Naive B cell (primary cell): ENCODE measurements around the gene SLC25A47. TPM values are rescaled to one million over a fixed set of nuclear protein-coding genes. Genes with fewer than 3 reads are reported as not detected.
"Not testable (repeated sequence)": the region's sequence is repeated elsewhere in the genome, so short reads cannot be mapped to it uniquely, and the experiment has no call there.

Source experiments
- ATAC-seq, 2 donors: fragments of 150-1000 bp; cut with Tn5 transposase; 2 replicates each; pipeline ENCODE4 v1.10.0; 2021; ENCODE audit warnings: low read depth in 2 of 2, mild to moderate bottlenecking in 2 of 2, moderate library complexity in 2 of 2
- DNase-seq: peaks from one replicate; pipeline ENCODE4 v3.0.0; 2022
- H3K27ac Mint-ChIP-seq, 6 donors: one replicate each; pipeline ENCODE4 v1.8.0; 2020 to 2022; ENCODE audit warnings: mild to moderate bottlenecking in 6 of 6, mixed read lengths in 6 of 6, moderate library complexity in 5 of 6, inconsistent platforms in 2 of 6
- H3K27me3 Mint-ChIP-seq, 3 donors: one replicate each; pipeline ENCODE4 v1.8.0; 2021 to 2022; ENCODE audit warnings: mixed read lengths in 3 of 3, mild to moderate bottlenecking in 1 of 3
- H3K36me3 Mint-ChIP-seq, 2 donors: one replicate each; pipeline ENCODE4 v1.8.0; 2020 to 2022; ENCODE audit warnings: mixed read lengths in 2 of 2, inconsistent platforms in 1 of 2, mild to moderate bottlenecking in 1 of 2
- H3K4me1 Mint-ChIP-seq, 3 donors: one replicate each; pipeline ENCODE4 v1.8.0; 2020 to 2022; ENCODE audit warnings: mixed read lengths in 3 of 3, inconsistent platforms in 1 of 3, mild to moderate bottlenecking in 1 of 3, moderate library complexity in 1 of 3
- H3K4me3 Mint-ChIP-seq, 8 donors: one replicate each; pipeline ENCODE4 v1.8.0; 2020 to 2022; ENCODE audit warnings: mild to moderate bottlenecking in 8 of 8, mixed read lengths in 8 of 8, moderate library complexity in 8 of 8, inconsistent platforms in 2 of 8
- H3K9me3 Mint-ChIP-seq, 7 donors: one replicate each; pipeline ENCODE4 v1.8.0; 2020 to 2022; ENCODE audit warnings: mixed read lengths in 7 of 7, mild to moderate bottlenecking in 5 of 7, inconsistent platforms in 2 of 7, moderate library complexity in 1 of 7
- polyA plus RNA-seq, 6 donors: library from polyadenylated mRNA; unstranded; fragments of 300-500 nt; fragmentation: Illumina TruSeq; gene quantifications; one replicate each; pipeline ENCODE4 v1.2.3, GENCODE V29; 2021; ENCODE audit warnings: low read depth in 6 of 6

Gene SLC25A47
- polyA plus RNA-seq, 6 donors from 2014 or later, result not detected

DNA sequence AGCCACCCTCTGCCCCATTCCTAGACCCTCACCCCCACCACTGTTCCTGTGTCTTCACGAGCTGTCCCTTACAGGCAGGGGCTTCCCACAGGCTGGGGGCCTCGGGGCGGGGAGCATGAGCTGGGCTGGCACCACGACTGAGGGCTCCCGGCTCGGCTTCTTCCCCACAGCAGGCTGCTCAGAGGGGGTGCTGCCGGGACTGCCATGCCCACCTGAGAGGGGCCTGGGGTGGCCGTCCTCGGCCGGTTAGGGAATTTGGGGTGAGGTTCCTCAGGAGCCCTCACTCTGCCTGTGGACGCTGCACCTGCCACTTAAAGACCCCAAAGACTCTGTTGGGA lies 6.8 kb downstream of the SLC25A47 start:
- DNase-seq, result no peak
- Mint-ChIP-seq H3K4me1 (peaks cover 0 to 4% (median 0%) of the 10 kb centered on the region in 3 donors), H3K27ac (peak overlapping the region in 1 of 6 donors; percentile 28), H3K4me3 (no peak overlapping the region), H3K36me3 (no peaks in the 10 kb centered on the region), H3K9me3 (no peaks in the 10 kb centered on the region), H3K27me3 (no peaks in the 10 kb centered on the region)
- no peak for ATAC-seq

DNA sequence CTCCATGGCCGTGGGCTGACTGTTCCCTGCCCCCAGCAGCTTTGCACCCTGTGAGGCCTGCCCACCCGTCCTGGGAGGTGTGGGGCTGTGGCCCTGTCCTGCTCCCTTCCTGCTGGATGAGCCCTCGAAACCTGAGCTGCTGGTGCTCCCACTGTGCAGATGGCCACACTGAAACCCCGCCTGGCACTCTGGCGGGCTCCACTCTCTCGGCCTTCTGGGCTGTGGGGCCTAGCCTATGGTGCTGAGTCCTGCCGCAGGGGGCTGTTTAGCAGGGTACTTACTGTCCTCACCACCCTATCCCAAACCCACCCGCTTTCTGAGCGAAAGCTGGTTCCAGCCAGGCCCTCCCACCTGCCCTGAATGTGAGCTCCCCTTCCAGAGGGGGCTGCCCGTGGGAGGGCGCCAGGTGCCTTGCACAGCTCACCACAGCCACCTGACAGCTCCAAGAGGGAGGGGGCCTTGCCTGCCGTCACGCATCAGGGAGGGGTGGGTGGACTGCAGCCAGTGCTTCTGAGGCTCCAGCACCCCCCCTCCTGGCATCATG lies 7.3 kb downstream of the SLC25A47 start:
- Mint-ChIP-seq H3K36me3 (no peaks in the 10 kb centered on the region), H3K27ac (no peak overlapping the region), H3K9me3 (no peaks in the 10 kb centered on the region), H3K4me3 (no peak overlapping the region), H3K4me1 (peaks cover 0 to 4% (median 0%) of the 10 kb centered on the region in 3 donors), H3K27me3 (no peaks in the 10 kb centered on the region)
- no peak for DNase-seq
- no peak for ATAC-seq

DNA sequence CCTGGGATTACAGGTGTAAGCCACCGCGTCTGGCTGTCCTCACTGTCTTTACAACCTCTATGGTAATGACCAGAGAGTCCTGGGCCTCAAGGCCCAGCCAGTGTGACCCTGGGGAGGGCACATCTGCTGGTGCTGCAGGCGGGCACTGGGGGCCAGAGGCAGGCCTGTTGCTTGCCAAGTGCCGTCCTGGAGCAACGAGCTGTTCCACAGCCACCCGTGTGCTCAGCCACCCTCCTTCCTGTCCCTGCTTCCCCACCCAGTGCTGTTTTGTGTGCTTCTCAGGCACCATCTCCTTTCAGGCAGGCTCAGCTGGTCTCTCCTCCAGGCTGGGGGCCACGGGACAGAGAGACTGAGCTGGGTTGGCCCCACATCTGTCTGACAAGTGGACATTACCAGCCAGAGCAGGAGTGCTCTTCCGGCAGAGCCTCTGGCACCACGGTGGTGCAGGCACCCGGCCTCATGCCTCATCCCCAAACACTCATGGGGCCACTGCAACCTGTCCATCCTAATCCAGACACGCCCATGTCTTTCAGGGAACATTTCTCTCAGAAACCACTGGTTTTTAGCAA lies 9.0 kb downstream of the SLC25A47 start:
- Mint-ChIP-seq H3K9me3 (no peaks in the 10 kb centered on the region), H3K27ac (peak overlapping the region in 4 of 6 donors; percentile 27 to 88 (median 59)), H3K4me1 (peaks cover 0 to 4% (median 0%) of the 10 kb centered on the region in 3 donors), H3K27me3 (no peaks in the 10 kb centered on the region), H3K4me3 (no peak overlapping the region), H3K36me3 (peaks cover 9% of the 10 kb centered on the region in 2 donors)
- ATAC-seq, result no peak
- no peak for DNase-seq

DNA sequence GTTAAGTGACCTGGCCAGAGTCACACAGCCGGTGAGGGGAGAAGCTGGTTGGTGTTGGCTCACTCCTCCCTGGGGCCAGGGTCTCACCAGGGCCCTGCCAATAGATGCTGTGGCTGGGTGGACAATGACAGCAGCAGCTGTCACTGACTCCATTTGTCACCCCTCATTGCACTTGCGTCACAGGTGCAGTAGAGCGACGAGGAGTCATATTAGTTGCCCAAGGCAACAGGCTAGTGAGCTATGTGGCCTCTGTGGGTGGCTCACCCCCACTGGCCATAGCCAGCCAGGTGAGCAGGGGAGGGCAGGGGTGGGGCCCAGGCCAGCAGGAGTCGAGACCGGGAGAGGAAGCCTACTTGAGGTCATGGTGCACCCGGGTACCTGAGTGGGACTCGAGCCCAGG lies 9.7 kb downstream of the SLC25A47 start:
- peak; percentile 74 to 88 for ATAC-seq
- Mint-ChIP-seq H3K27me3 (no peaks in the 10 kb centered on the region), H3K36me3 (peaks cover 10 to 15% of the 10 kb centered on the region in 2 donors), H3K4me3 (no peak overlapping the region), H3K4me1 (peaks cover 0 to 4% (median 0%) of the 10 kb centered on the region in 3 donors), H3K27ac (peak overlapping the region in 2 of 6 donors; percentile 41 to 77), H3K9me3 (no peaks in the 10 kb centered on the region)
- no peak for DNase-seq

DNA sequence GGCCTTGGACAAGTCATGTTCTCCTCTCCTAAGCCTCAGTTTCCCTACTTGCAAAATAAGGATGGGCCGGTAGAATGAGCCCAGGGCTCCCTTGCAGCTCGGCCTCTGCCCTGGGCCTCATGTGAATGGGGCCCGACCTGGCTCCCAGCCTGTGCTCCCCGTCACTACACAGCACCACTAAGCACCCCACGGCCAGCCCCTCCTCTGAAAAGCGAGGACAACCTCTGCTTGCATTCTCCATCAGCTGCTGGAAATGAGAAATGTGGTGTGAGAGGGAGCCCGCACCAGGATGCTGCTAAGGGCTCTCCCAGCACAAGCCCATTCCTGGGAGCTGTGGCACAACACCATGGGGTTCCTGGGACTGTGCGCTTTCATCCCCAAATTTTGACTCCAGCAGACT lies 10.2 kb downstream of the SLC25A47 start:
- Mint-ChIP-seq H3K9me3 (no peaks in the 10 kb centered on the region), H3K27ac (peak overlapping the region in 1 of 6 donors; percentile 15), H3K4me1 (peaks cover 0 to 4% (median 0%) of the 10 kb centered on the region in 3 donors), H3K36me3 (peaks cover 10 to 19% of the 10 kb centered on the region in 2 donors), H3K4me3 (no peak overlapping the region), H3K27me3 (no peaks in the 10 kb centered on the region)
- ATAC-seq, result no peak
- DNase-seq, result no peak

DNA sequence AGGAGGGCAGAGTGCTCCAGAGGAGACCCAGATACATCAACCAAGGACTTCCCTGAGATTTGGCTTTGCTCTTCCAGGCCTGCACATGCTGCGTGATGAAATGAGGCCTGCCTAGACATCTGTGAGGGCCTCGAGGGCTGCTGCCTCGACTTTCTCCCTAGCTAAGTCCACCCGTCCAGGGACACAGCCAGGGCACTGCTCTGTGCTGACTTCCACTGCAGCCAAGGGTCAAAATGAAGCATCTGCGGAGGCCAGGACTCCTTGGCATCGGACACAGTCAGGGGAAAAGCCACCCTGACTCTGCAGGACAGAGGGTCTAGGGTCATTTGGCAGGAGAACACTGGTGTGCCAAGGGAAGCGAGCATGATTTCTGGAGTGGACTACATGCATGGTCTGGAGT lies 10.7 kb downstream of the SLC25A47 start:
- no peaks in the 10 kb centered on the region for H3K9me3 Mint-ChIP-seq
- H3K4me1 Mint-ChIP-seq, result peaks cover 0 to 4% (median 0%) of the 10 kb centered on the region in 3 donors
- DNase-seq (no peak), ATAC-seq (no peak)
- H3K27me3 Mint-ChIP-seq, result no peaks in the 10 kb centered on the region
- peaks cover 10 to 19% of the 10 kb centered on the region in 2 donors for H3K36me3 Mint-ChIP-seq
- H3K4me3 Mint-ChIP-seq, result peak overlapping the region in 1 of 8 donors; percentile 37
- H3K27ac Mint-ChIP-seq, result peak overlapping the region in 1 of 6 donors; percentile 67

DNA sequence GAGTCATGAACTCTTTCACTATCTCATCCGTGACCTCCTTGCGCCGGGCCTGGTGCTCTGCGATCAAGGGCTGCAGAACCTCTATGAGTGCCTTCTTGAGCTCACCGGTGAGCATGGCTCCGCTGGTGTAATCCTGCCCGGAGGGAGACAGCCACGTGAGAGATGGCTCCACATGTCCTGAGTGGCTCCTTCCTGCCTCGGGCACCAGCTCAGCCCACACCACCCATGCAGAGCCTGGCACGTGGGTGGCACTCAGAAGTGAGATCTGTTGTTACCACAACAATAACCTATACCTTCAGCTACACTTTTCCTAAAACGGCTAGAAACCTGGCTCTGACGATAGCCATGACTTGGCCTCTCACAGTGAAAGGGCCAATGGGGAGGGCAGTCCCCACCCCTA lies 11.8 kb downstream of the SLC25A47 start:
- H3K9me3 Mint-ChIP-seq, result no peaks in the 10 kb centered on the region
- ATAC-seq, result no peak
- H3K27ac Mint-ChIP-seq, result peak overlapping the region in 1 of 6 donors; percentile 67
- H3K4me3 Mint-ChIP-seq, result no peak overlapping the region
- H3K36me3 Mint-ChIP-seq, result peaks cover 10 to 19% of the 10 kb centered on the region in 2 donors
- DNase-seq, result no peak
- peaks cover 2 to 8% (median 4%) of the 10 kb centered on the region in 3 donors for H3K4me1 Mint-ChIP-seq
- no peaks in the 10 kb centered on the region for H3K27me3 Mint-ChIP-seq

DNA sequence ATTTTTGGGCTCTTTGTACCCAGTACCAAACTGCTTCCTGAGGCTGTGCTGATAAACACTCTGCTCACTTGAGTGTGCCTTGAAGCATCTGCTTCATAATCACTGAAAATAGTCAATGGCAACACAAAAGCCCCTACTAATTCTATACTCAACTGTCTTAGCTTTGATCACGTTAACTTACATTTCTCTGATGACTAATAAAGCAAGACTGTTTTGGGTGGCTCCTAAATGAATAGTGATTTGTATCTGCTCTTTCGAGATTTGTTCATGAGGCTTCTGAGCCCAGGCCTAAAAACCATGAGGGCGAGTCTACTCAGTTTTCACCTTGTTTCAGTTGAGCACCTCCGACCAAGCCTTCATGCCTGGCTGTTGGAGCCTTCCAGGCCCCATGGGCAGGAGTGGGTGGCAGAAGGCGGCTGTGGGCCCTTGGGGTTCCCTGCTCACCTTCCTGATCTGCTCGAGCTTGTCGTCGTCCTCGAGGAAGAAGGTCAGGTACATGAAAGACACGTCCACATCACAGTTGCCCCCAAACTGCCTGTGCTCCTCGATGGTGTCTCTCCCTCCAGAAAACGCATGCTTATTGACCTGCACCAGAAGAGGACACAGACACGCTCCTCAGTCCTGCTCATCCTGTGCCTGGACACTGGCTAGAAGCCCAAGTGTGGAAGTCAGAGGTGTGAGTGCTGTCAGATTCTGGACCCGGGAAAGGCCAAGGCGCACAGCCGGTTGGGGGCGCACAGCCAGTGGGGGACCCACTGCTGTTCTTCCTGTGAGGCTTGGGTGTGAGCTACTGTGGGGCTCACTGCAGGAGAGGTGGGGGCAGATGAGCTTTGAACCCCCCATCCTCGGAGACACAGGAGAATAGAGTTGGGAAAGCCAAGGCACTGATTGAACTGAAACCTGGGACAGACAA lies 13.7 kb downstream of the SLC25A47 start:
- no peaks in the 10 kb centered on the region for H3K27me3 Mint-ChIP-seq
- H3K27ac Mint-ChIP-seq, result peak overlapping the region in 2 of 6 donors; percentile 19 to 75
- ATAC-seq (no peak), DNase-seq (no peak)
- H3K4me3 Mint-ChIP-seq, result no peak overlapping the region
- no peaks in the 10 kb centered on the region for H3K9me3 Mint-ChIP-seq
- H3K4me1 Mint-ChIP-seq, result peaks cover 16 to 23% (median 22%) of the 10 kb centered on the region in 3 donors
- peaks cover 10 to 19% of the 10 kb centered on the region in 2 donors for H3K36me3 Mint-ChIP-seq

DNA sequence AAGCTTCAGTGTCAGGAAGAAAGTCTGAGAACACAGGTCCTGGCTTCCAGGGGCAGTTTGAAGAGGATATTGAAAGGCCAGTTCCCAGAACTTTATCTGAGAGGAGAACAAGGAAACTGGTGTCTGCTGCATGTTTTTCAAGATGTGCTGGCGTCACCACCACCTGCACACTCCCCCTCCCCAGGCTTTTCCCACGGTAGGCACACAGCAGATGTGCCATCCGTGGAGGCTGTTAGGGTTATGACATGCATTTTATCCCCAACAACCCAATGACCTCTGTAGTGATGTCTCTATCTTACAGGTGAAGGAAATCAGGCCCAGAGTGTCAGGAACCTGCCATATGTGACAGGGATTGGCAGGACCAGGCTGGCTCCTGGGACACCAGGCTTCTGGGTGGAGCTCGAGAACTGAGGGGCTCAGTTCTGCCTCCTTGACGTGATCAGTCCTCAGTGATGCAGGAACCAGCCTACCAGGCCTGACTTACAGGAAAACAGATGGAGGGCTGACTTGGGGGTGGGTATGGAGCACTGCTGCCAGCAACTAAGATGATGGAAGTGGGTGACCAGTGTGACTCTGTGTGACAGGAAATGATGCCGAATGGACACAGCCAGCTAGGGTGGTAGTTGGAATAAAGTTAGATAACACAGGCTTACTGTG lies 16.8 kb downstream of the SLC25A47 start:
- Mint-ChIP-seq H3K36me3 (peaks cover 10 to 19% of the 10 kb centered on the region in 2 donors), H3K4me1 (peaks cover 21 to 31% (median 29%) of the 10 kb centered on the region in 3 donors), H3K27me3 (no peaks in the 10 kb centered on the region), H3K27ac (peak overlapping the region in 5 of 6 donors; percentile 61 to 94 (median 84)), H3K9me3 (no peaks in the 10 kb centered on the region), H3K4me3 (no peak overlapping the region)
- DNase-seq (no peak), ATAC-seq (no peak)

DNA sequence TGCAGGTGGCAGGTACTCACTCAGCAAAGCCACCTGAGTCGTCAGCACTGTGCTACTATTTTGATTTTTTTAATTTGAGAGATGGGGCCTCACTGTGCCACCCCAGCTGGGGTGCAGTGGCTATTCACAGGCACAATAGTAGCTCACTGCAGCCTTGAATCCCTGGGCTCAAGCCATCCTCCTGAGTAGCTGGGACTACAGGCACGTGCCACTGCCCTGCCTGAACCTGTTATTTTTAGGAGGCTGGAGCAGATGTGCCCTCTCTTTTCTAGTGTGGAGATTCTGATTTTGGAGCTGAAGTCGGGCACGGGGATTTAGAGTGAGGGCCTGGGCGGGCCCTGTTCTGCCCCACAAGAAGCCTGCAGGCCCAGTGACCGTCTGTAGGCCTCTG lies 17.3 kb downstream of the SLC25A47 start:
- H3K27me3 Mint-ChIP-seq, result no peaks in the 10 kb centered on the region
- DNase-seq (no peak), ATAC-seq (no peak)
- peak overlapping the region in 5 of 6 donors; percentile 81 to 94 (median 91) for H3K27ac Mint-ChIP-seq
- no peaks in the 10 kb centered on the region for H3K9me3 Mint-ChIP-seq
- no peak overlapping the region for H3K4me3 Mint-ChIP-seq
- peaks cover 10 to 19% of the 10 kb centered on the region in 2 donors for H3K36me3 Mint-ChIP-seq
- H3K4me1 Mint-ChIP-seq, result peaks cover 21 to 31% (median 29%) of the 10 kb centered on the region in 3 donors

DNA sequence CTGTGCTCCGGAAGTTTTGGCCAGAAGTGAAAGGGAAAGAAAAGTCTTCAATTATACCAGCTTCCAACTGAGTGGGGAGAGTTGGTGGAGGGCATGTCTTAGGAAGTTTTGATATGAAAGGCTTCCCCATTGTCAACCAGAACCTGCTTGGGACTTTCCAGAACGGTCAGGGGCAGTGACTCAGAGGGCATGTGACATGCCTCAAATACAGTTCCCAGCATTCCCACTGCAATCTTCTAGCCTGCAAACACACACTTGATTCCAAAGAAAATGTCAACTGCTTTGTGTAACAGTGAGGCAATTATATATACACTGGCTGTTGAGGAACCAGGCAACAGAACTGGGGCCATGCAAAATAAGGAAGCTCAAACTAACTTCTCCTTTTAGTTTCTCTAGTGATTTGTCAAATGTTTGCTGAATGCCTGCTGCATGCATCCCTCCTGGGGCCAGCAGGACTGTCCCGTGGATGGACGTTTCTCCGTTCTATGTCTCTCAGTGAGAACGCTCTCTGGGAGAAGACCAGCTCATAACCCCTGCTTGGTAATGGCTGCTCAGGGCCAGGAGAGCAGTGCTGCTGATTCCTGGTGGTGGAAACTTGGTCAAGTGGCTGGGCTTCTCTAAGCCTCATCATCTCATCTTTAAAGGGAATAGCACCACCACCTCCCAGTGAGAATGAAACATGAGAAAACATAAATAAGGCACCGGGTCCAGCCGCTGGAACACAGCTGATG lies 18.3 kb downstream of the SLC25A47 start:
- Mint-ChIP-seq H3K4me1 (peaks cover 21 to 33% (median 31%) of the 10 kb centered on the region in 3 donors), H3K9me3 (no peaks in the 10 kb centered on the region), H3K27me3 (no peaks in the 10 kb centered on the region), H3K27ac (peak overlapping the region; percentile 81 to 93 (median 89)), H3K36me3 (peaks cover 8 to 17% of the 10 kb centered on the region in 2 donors), H3K4me3 (peak overlapping the region in 7 of 8 donors; percentile 8 to 81 (median 64))
- peak; percentile 49 for DNase-seq
- ATAC-seq, result peak; percentile 94 to 96

DNA sequence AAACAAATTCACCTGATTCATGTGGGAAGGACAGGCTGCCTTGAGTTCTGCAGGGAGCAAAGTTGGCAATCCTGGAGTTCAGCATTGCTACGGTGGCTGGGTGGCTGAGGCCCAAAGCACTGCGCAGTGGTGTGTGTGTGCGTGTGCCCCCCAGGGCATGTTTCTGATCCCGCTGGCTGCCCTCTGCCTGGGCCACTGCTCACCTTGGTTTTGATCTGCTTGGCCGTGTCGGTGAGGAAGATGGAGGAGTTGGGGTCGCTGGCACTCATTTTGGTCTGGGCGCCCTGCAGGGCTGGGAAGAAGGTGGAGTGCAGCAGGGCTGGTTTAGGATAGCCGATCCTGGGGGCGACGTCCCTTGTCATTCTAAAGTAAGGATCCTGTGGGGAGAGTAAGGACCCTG lies 19.1 kb downstream of the SLC25A47 start:
- H3K9me3 Mint-ChIP-seq, result no peaks in the 10 kb centered on the region
- ATAC-seq (no peak), DNase-seq (no peak)
- H3K27ac Mint-ChIP-seq, result peak overlapping the region in 1 of 6 donors; percentile 84
- H3K36me3 Mint-ChIP-seq, result peaks cover 5 to 9% of the 10 kb centered on the region in 2 donors
- peaks cover 21 to 33% (median 31%) of the 10 kb centered on the region in 3 donors for H3K4me1 Mint-ChIP-seq
- peak overlapping the region in 1 of 8 donors; percentile 51 for H3K4me3 Mint-ChIP-seq
- H3K27me3 Mint-ChIP-seq, result no peaks in the 10 kb centered on the region

DNA sequence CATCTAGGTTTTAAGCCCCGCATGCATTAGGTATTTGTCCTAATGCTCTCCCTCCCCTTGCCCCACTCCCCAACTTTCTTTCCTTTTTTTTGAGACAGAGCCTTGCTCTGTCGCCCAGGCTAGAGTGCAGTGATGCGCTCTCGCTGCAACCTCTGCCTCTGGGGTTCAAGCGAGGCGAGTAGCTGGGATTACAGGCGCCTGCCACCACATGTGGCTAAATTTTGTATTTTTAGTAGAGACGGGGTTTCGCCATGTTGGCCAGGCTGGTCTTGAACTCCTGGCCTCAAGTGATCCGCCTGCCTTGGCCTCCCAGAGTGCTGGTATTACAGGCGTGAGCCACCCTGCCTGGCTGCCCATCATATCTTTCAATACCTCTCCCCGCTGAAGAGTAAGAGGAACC lies 19.7 kb downstream of the SLC25A47 start:
- not testable (repeated sequence) for ATAC-seq, H3K27me3 Mint-ChIP-seq, DNase-seq, H3K36me3 Mint-ChIP-seq, H3K4me3 Mint-ChIP-seq, H3K9me3 Mint-ChIP-seq
- Mint-ChIP-seq H3K27ac (peak overlapping the region in 1 of 6 donors; percentile 42), H3K4me1 (peaks cover 21 to 33% (median 31%) of the 10 kb centered on the region in 3 donors)
